Measurements from ENCODE around the gene FAM3B.

- TF ChIP-seq FOXA1 (IDR thresholded peaks at IDR 0.05) (no peak), FOXK2 (IDR thresholded peaks at IDR 0.05) (no peak), NFRKB (IDR thresholded peaks at IDR 0.05) (no peak), BHLHE40 (IDR thresholded peaks at IDR 0.05; ENCODE audit: borderline replicate concordance) (no peak), LEF1 (IDR thresholded peaks at IDR 0.05; ENCODE audit: borderline replicate concordance) (no peak), ELF4 (IDR thresholded peaks at IDR 0.05) (no peak), SP1 (IDR thresholded peaks at IDR 0.05) (no peak), SUZ12 (IDR thresholded peaks at IDR 0.05) (no peak), ZNF384 (IDR thresholded peaks at IDR 0.05) (no peak), FOXM1 (IDR thresholded peaks at IDR 0.05; ENCODE audit: borderline replicate concordance) (no peak), PKNOX1 (IDR thresholded peaks at IDR 0.05) (no peak), TARDBP (IDR thresholded peaks at IDR 0.05) (no peak), L3MBTL2 (conservative IDR thresholded peaks at IDR 0.05) (no peak)
Observed at GRCh38 chr21:41406340-41406739, 89.7 kb downstream of the FAM3B start.

Data from HEK293T (cell line).